ENCODE results near the gene CYTH1. TPM values are rescaled to one million over a fixed set of nuclear protein-coding genes. Genes with fewer than 3 reads are reported as not detected.

The CYTH1 gene
- total and polyA plus RNA-seq, 10 of the 15 experiments (the other 5 are each of a cell fraction or from before 2014, with no cell fraction given): 6.6 to 188 (median 145) TPM

GRCh38 chr17:78715000-78715771 lies 66.9 kb downstream of the CYTH1 start:
- ChIA-PET RAD21 (ENCODE audit: unreplicated experiment) (interaction anchor here (0.6 to 20.7 kb wide), 9 partner anchors 7 to 80 kb away, joined by 3 to 537 read pairs (median 3); no protein-coding TSS in a partner anchor), CTCF (interaction anchor here (0.9 to 6.1 kb wide), 7 partner anchors 11 to 42 kb away, joined by 3 to 45 read pairs (median 7); no protein-coding TSS in a partner anchor), POLR2A (interaction anchor here (0.5 to 13.9 kb wide), 10 partner anchors 7 to 393 kb away, joined by 3 to 384 read pairs (median 6); no protein-coding TSS in a partner anchor), SMC1A (ENCODE audit: uncharacterized antibody, unreplicated experiment) (interaction anchor here (1.1 to 16.2 kb wide), 9 partner anchors 7 to 218 kb away, joined by 3 to 490 read pairs (median 8); no protein-coding TSS in a partner anchor)
- peak overlapping the region; percentile 90 for H3K4me2 ChIP-seq (ENCODE audit: control insufficient read depth, insufficient read depth)
- FAIRE-seq: no peak
- WGBS (ENCODE audit: insufficient coverage, insufficient replicate concordance, low lambda C conversion rate, missing lambda C conversion rate): 2% methylated on average over 14 of the region's 14 CpGs
- H3K9ac ChIP-seq (ENCODE audit: control insufficient read depth, insufficient read depth, low read length): peak overlapping the region; percentile 69
- no peaks in the 10 kb centered on the region for H3K27me3 ChIP-seq (replicated peaks in 1 of 2; ENCODE audit: control insufficient read depth in 2 of 2, insufficient read depth in 2 of 2, low read length in 1 of 2)
- DNase-seq (ENCODE audit: low read depth, low spot score): no peak
- peak overlapping the region; percentile 87 for H3K27ac ChIP-seq (ENCODE audit: control insufficient read depth, insufficient read depth)
- in situ Hi-C loops (cut with MboI): no loop called here
- BruUV-seq (replicated peaks): no TSS peak
- H3K9me3 ChIP-seq (replicated peaks; ENCODE audit: control insufficient read depth, insufficient read depth, low read length): no peaks in the 10 kb centered on the region
- H4K20me1 ChIP-seq (ENCODE audit: control insufficient read depth, insufficient read depth): no peaks in the 10 kb centered on the region
- no peak overlapping the region for H2AFZ ChIP-seq (ENCODE audit: control insufficient read depth, low read depth, low read length)
- H3K4me1 ChIP-seq (ENCODE audit: control insufficient read depth, insufficient read depth, low read length): peaks cover 56% of the 10 kb centered on the region
- peak; percentile 7 for ATAC-seq
- intact Hi-C loops (cut with micrococcal nuclease; ENCODE audit: unreplicated experiment): no loop called here
- H3K4me3 ChIP-seq: peak overlapping the region; percentile 48; the same call in 1 of the 2 replicates
- peaks cover 99% of the 10 kb centered on the region for H3K79me2 ChIP-seq (ENCODE audit: control insufficient read depth, insufficient read depth, low read length)
- peaks cover 2 to 5% of the 10 kb centered on the region in 2 experiments; a peak in 2 of 4 replicates for H3K36me3 ChIP-seq (ENCODE audit: control insufficient read depth in 2 of 2, insufficient read depth in 2 of 2, low read length in 1 of 2)
- no peak for TF ChIP-seq DPF2 (IDR thresholded peaks at IDR 0.05)
- TF ChIP-seq, protein P1, sequence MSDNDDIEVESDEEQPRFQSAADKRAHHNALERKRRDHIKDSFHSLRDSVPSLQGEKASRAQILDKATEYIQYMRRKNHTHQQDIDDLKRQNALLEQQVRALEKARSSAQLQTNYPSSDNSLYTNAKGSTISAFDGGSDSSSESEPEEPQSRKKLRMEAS (IDR thresholded peaks at IDR 0.05; ENCODE audit: low read depth, low read length): no peak
- peak; percentile 19; the same call in 1 of the 2 replicates for TF ChIP-seq NFIC (IDR thresholded peaks at IDR 0.05; ENCODE audit: low read depth, low read length)
- TF ChIP-seq FOXK2 (IDR thresholded peaks at IDR 0.05): no peak
- TF ChIP-seq SUZ12 (IDR thresholded peaks at IDR 0.05; ENCODE audit: unreplicated experiment): no peak
- TF ChIP-seq, protein P2, sequence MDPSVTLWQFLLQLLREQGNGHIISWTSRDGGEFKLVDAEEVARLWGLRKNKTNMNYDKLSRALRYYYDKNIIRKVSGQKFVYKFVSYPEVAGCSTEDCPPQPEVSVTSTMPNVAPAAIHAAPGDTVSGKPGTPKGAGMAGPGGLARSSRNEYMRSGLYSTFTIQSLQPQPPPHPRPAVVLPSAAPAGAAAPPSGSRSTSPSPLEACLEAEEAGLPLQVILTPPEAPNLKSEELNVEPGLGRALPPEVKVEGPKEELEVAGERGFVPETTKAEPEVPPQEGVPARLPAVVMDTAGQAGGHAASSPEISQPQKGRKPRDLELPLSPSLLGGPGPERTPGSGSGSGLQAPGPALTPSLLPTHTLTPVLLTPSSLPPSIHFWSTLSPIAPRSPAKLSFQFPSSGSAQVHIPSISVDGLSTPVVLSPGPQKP (IDR thresholded peaks at IDR 0.05; ENCODE audit: low read depth, low read length): no peak
- TF ChIP-seq SMARCA5 (IDR thresholded peaks at IDR 0.05): no peak
- TF ChIP-seq EZH2 (IDR thresholded peaks at IDR 0.05; ENCODE audit: borderline replicate concordance, control insufficient read depth, low read depth, low read length): no peak
- TF ChIP-seq IKZF2 (IDR thresholded peaks at IDR 0.05): 0 out of 4 replicates have a peak, but pooled peaks of 1 of the 2 experiments have one; percentile 2
- TF ChIP-seq NFYA (IDR thresholded peaks at IDR 0.05; ENCODE audit: borderline replicate concordance, low read depth, low read length): no peak
- TF ChIP-seq MXI1 (IDR thresholded peaks at IDR 0.05; ENCODE audit: low read depth, low read length): no peak
- TF ChIP-seq SRF (IDR thresholded peaks at IDR 0.05; ENCODE audit: low read depth in 2 of 2, low read length in 2 of 2): no peak
- no peak for TF ChIP-seq SUPT20H (IDR thresholded peaks at IDR 0.05; ENCODE audit: borderline replicate concordance, control insufficient read depth, low read depth, low read length)
- no peak for TF ChIP-seq PAX5 (IDR thresholded peaks at IDR 0.05; ENCODE audit: borderline replicate concordance, low read depth, low read length)
- no peak for TF ChIP-seq NFYB (IDR thresholded peaks at IDR 0.05; ENCODE audit: insufficient read depth, low read depth, low read length)
- no peak for TF ChIP-seq SKIL (IDR thresholded peaks at IDR 0.05; ENCODE audit: low read depth, poor library complexity, severe bottlenecking)

All from GM12878 (cell line).